ENCODE measurements around the gene FAM163A.
"Not testable (repeated sequence)": the region's sequence is repeated elsewhere in the genome, so short reads cannot be mapped to it uniquely, and the experiment has no call there.

The FAM163A gene

GRCh38 chr1:179742717-179743678 is at the start of gene FAM163A:
Gene FAM163A, plus strand, starts transcription at chr1:179743291. Its CDS starts 69,807 bp downstream, at chr1:179813098.
- DNase-seq (ENCODE audit: low spot score): no peak

- not testable (repeated sequence) for DNase-seq (ENCODE audit: low spot score)
Observed at GRCh38 chr1:179694530-179694929, 48.6 kb upstream of the FAM163A start.

- DNase-seq (ENCODE audit: low spot score): no peak
Observed at GRCh38 chr1:179702946-179703539, 40.0 kb upstream of the FAM163A start.

GRCh38 chr1:179706339-179706941 is 36.7 kb upstream of the FAM163A start:
- peak; percentile 57 for DNase-seq (ENCODE audit: low spot score)

GRCh38 chr1:179707406-179707805 is 35.7 kb upstream of the FAM163A start:
- no peak for DNase-seq (ENCODE audit: low spot score)

- no peak for DNase-seq (ENCODE audit: low spot score)
Observed at GRCh38 chr1:179708434-179709195, 34.5 kb upstream of the FAM163A start.

- DNase-seq (ENCODE audit: low spot score): peak; percentile 12
Observed at GRCh38 chr1:179709841-179710329, 33.2 kb upstream of the FAM163A start.

- DNase-seq (ENCODE audit: low spot score): no peak
Observed at GRCh38 chr1:179714159-179714558, 28.9 kb upstream of the FAM163A start.

GRCh38 chr1:179714623-179715022 is 28.5 kb upstream of the FAM163A start:
- no peak for DNase-seq (ENCODE audit: low spot score)

- no peak for DNase-seq (ENCODE audit: low spot score)
Observed at GRCh38 chr1:179719272-179719671, 23.8 kb upstream of the FAM163A start.

GRCh38 chr1:179728271-179728670 is 14.8 kb upstream of the FAM163A start:
- DNase-seq (ENCODE audit: low spot score): no peak

GRCh38 chr1:179729881-179730280 is 13.2 kb upstream of the FAM163A start:
- no peak for DNase-seq (ENCODE audit: low spot score)

GRCh38 chr1:179731643-179732042 is 11.4 kb upstream of the FAM163A start:
- DNase-seq (ENCODE audit: low spot score): no peak

GRCh38 chr1:179742291-179742690 is 800 bp upstream of the FAM163A start:
- DNase-seq (ENCODE audit: low spot score): no peak

- DNase-seq (ENCODE audit: low spot score): no peak
Observed at GRCh38 chr1:179743679-179744400, 749 bp downstream of the FAM163A start.

- no peak for DNase-seq (ENCODE audit: low spot score)
Observed at GRCh38 chr1:179744401-179745130, 1.5 kb downstream of the FAM163A start.

GRCh38 chr1:179745131-179745611 is 2.1 kb downstream of the FAM163A start:
- DNase-seq (ENCODE audit: low spot score): no peak

- DNase-seq (ENCODE audit: low spot score): no peak
Observed at GRCh38 chr1:179745743-179746142, 2.7 kb downstream of the FAM163A start.

- no peak for DNase-seq (ENCODE audit: low spot score)
Observed at GRCh38 chr1:179747611-179748010, 4.5 kb downstream of the FAM163A start.

- no peak for DNase-seq (ENCODE audit: low spot score)
Observed at GRCh38 chr1:179748772-179749171, 5.7 kb downstream of the FAM163A start.

Data from CD4-positive, alpha-beta T cell treated with Interleukin-15 for 4 hours (primary cell).